Measurements from ENCODE around the gene PLCXD3. TPM values are rescaled to one million over a fixed set of nuclear protein-coding genes. Genes with fewer than 3 reads are reported as not detected.

The PLCXD3 gene
- total RNA-seq, 1 donor from 2014 or later, result not detected

- no peaks in the 10 kb centered on the region for H3K4me1 Mint-ChIP-seq (ENCODE audit: low read depth)
- no peaks in the 10 kb centered on the region for H3K36me3 Mint-ChIP-seq (ENCODE audit: low read depth)
- TF ChIP-seq, protein P1, sequence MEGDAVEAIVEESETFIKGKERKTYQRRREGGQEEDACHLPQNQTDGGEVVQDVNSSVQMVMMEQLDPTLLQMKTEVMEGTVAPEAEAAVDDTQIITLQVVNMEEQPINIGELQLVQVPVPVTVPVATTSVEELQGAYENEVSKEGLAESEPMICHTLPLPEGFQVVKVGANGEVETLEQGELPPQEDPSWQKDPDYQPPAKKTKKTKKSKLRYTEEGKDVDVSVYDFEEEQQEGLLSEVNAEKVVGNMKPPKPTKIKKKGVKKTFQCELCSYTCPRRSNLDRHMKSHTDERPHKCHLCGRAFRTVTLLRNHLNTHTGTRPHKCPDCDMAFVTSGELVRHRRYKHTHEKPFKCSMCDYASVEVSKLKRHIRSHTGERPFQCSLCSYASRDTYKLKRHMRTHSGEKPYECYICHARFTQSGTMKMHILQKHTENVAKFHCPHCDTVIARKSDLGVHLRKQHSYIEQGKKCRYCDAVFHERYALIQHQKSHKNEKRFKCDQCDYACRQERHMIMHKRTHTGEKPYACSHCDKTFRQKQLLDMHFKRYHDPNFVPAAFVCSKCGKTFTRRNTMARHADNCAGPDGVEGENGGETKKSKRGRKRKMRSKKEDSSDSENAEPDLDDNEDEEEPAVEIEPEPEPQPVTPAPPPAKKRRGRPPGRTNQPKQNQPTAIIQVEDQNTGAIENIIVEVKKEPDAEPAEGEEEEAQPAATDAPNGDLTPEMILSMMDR (IDR thresholded peaks at IDR 0.05), result peak; percentile 11
- DNase-seq (ENCODE audit: low spot score), result no peak
- no peak overlapping the region for H3K4me3 Mint-ChIP-seq (ENCODE audit: unreplicated experiment)
- no peaks in the 10 kb centered on the region for H3K27me3 Mint-ChIP-seq (ENCODE audit: low read depth)
- no peak overlapping the region for H3K27ac Mint-ChIP-seq (ENCODE audit: unreplicated experiment)
- peaks cover 13% of the 10 kb centered on the region for H3K9me3 Mint-ChIP-seq (ENCODE audit: low read depth)
Measured at GRCh38 chr5:41524174-41524573, 13.8 kb upstream of the PLCXD3 start.

DNA sequence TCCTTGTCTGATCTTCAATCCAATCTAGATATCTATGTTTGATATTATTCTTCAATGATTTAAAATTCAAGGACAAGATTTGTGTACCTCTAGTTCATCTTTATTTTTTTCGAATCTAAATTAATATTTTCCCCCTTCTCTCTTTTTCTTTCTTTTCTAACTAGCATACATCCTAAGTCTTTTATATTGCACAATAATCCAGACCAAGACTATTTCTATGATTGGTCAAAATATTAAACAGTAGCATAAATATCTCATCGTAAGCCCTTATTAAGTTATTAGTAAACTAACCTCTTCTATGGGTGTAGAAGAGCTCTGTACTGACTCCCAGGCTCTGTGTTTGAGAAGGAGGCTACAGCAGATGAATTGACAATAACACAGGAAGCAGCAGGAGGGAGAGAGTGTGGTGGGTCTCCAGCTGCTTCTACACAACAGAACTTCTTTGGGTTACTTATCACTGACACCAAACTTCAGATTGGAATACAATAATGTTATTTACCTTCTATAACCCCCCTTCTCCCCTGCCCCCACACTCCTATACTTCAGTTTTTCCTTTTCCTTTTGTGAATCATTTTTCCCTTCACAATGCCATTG is 11.9 kb upstream of the PLCXD3 start:
- Mint-ChIP-seq H3K4me3 (ENCODE audit: unreplicated experiment) (no peak overlapping the region), H3K9me3 (ENCODE audit: low read depth) (no peaks in the 10 kb centered on the region), H3K27me3 (ENCODE audit: low read depth) (no peaks in the 10 kb centered on the region), H3K36me3 (ENCODE audit: low read depth) (no peaks in the 10 kb centered on the region), H3K27ac (ENCODE audit: unreplicated experiment) (no peak overlapping the region), H3K4me1 (ENCODE audit: low read depth) (no peaks in the 10 kb centered on the region)
- TF ChIP-seq, protein P1 (IDR thresholded peaks at IDR 0.05), result no peak
- no peak for DNase-seq (ENCODE audit: low spot score)

DNA sequence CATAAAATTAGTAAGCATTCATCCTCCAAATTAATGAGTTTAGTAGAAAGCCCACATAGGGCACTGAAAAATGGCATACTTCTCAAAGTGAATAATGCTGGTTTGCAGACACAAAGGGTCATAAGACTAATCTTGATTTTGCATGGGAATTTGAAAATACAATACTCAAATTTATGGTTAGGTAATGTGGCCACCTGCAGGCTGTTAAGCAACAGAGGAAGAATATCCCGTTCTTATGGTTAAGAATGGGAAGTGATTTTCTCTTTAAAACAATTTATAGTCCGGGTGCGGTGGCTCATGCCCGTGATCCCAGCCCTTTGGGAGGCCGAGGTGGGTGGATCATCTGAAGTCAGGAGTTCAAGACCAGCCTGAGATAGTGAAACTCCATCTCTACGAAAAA is 9.4 kb upstream of the PLCXD3 start:
- H3K9me3 Mint-ChIP-seq (ENCODE audit: low read depth), result no peaks in the 10 kb centered on the region
- TF ChIP-seq, protein P1 (IDR thresholded peaks at IDR 0.05), result no peak
- H3K4me1 Mint-ChIP-seq (ENCODE audit: low read depth), result no peaks in the 10 kb centered on the region
- H3K27me3 Mint-ChIP-seq (ENCODE audit: low read depth), result peaks cover 2% of the 10 kb centered on the region
- H3K36me3 Mint-ChIP-seq (ENCODE audit: low read depth), result no peaks in the 10 kb centered on the region
- no peak overlapping the region for H3K27ac Mint-ChIP-seq (ENCODE audit: unreplicated experiment)
- H3K4me3 Mint-ChIP-seq (ENCODE audit: unreplicated experiment), result no peak overlapping the region
- DNase-seq (ENCODE audit: low spot score), result no peak

DNA sequence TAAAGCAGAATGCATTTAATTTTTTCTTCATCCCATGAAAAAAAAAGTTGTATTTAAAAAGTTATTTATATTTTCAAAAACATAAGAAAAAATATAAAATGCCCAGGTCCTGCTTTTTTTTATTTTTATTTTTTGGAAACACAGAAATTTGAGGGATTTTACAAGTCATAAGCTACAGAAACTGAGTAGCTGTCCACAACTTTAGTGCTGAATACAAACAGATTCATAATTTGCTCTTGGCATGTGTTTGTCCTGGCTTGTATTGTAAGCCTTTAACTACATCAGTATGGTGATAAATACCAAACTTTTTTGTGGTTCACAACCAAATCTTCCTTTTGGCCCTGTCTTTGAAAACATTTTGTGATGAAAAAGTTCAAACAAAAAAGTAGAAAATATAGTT is 7.5 kb upstream of the PLCXD3 start:
- no peak for DNase-seq (ENCODE audit: low spot score)
- no peak overlapping the region for H3K4me3 Mint-ChIP-seq (ENCODE audit: unreplicated experiment)
- H3K9me3 Mint-ChIP-seq (ENCODE audit: low read depth), result no peaks in the 10 kb centered on the region
- no peak overlapping the region for H3K27ac Mint-ChIP-seq (ENCODE audit: unreplicated experiment)
- H3K4me1 Mint-ChIP-seq (ENCODE audit: low read depth), result no peaks in the 10 kb centered on the region
- TF ChIP-seq, protein P1 (IDR thresholded peaks at IDR 0.05), result no peak
- no peaks in the 10 kb centered on the region for H3K36me3 Mint-ChIP-seq (ENCODE audit: low read depth)
- peaks cover 4% of the 10 kb centered on the region for H3K27me3 Mint-ChIP-seq (ENCODE audit: low read depth)

DNA sequence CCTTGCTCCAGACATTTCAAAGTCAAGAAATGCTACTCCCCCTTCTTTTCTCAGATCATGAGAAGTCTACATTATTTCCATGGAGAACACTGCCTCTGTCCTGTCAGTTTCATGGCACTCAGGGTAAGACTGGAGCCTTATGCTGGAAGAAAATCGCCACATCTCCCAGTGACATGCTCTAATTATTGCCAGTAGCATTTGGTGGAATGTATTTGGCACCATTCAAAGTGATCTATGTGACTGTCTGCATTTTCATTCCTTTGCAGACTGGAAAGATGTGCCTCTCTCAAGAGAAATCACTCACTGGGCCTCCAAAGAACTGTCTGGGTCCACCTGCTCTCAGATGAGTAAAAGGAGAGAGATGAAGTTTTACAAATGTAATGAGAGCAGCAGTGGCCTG is 840 bp upstream of the PLCXD3 start:
- no peak overlapping the region for H3K4me3 Mint-ChIP-seq (ENCODE audit: unreplicated experiment)
- peaks cover 52% of the 10 kb centered on the region for H3K27me3 Mint-ChIP-seq (ENCODE audit: low read depth)
- no peaks in the 10 kb centered on the region for H3K36me3 Mint-ChIP-seq (ENCODE audit: low read depth)

More for the DNA sequence above, 840 bp upstream of the PLCXD3 start:
- TF ChIP-seq, protein P1 (IDR thresholded peaks at IDR 0.05), result no peak
- no peak for DNase-seq (ENCODE audit: low spot score)
- peaks cover 14% of the 10 kb centered on the region for H3K4me1 Mint-ChIP-seq (ENCODE audit: low read depth)
- H3K27ac Mint-ChIP-seq (ENCODE audit: unreplicated experiment), result no peak overlapping the region
- no peaks in the 10 kb centered on the region for H3K9me3 Mint-ChIP-seq (ENCODE audit: low read depth)
